Right ventricle myocardium superior (tissue), 1 donor: ENCODE measurements around the gene RASL10B. TPM values are rescaled to one million over a fixed set of nuclear protein-coding genes. Genes with fewer than 3 reads are reported as not detected.
A peak's percentile ranks its signal among the peaks of the same experiment; 100 is the strongest.

Source experiments
- ATAC-seq: fragments of 200-7000 bp; cut with Tn5 transposase; one replicate; pipeline ENCODE4 v1.9.1; 2020; ENCODE audit warnings: mild to moderate bottlenecking; ENCODE audit not compliant: poor library complexity
- DNase-seq: peaks from one replicate; pipeline ENCODE4 v3.0.0-alpha.2; 2020
- intact Hi-C: fragments of 100-400 bp; cut with DNase I; formaldehyde crosslinking; loops from one replicate; pipeline ENCODE4 v1.11.2; 2022
- total RNA-seq: library from RNA; stranded (reverse); fragmentation: NEBNext Ultra II Directional; extraction: Animal tissue kit (Norgen Biotek cat#: 25700); gene quantifications from one replicate; pipeline ENCODE4 v1.2.1, GENCODE V29; 2021
- donor health status: DM: no; HTN: yes; CAD: no; lungs with severe emphysema.

The RASL10B gene
- total RNA-seq, 1 donor from 2014 or later = 22.3 TPM

- intact Hi-C loops = no loop called here
- DNase-seq (no peak), ATAC-seq (no peak)
Measured at GRCh38 chr17:35778641-35779196, 47.3 kb downstream of the RASL10B start.

DNA sequence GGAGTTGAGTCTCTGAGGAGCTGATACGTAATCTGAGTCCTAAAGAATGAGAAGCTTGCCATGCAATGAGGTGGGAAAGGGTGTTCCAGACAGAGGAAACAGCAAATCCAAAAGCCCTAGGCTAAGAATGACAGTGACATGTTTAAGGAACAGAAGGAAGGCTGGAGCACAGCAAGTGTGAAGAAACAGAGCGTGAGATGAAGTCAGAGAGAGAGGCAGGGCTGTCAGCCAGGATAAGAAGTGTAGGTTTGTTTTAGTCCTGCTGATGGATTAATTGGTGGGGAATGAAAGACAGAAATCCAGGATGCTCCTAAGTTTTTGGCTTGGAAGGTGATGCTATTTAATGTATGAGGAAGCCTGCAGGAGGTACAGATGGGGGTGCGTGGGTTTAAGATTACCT is 49.5 kb downstream of the RASL10B start:
- no peak for DNase-seq
- no peak for ATAC-seq
- intact Hi-C loops = no loop called here

GRCh38 chr17:35784895-35785294 is 53.5 kb downstream of the RASL10B start:
- ATAC-seq = no peak
- intact Hi-C loops = no loop called here
- DNase-seq = no peak

GRCh38 chr17:35786941-35787432 is 55.5 kb downstream of the RASL10B start:
- ATAC-seq = no peak

DNA sequence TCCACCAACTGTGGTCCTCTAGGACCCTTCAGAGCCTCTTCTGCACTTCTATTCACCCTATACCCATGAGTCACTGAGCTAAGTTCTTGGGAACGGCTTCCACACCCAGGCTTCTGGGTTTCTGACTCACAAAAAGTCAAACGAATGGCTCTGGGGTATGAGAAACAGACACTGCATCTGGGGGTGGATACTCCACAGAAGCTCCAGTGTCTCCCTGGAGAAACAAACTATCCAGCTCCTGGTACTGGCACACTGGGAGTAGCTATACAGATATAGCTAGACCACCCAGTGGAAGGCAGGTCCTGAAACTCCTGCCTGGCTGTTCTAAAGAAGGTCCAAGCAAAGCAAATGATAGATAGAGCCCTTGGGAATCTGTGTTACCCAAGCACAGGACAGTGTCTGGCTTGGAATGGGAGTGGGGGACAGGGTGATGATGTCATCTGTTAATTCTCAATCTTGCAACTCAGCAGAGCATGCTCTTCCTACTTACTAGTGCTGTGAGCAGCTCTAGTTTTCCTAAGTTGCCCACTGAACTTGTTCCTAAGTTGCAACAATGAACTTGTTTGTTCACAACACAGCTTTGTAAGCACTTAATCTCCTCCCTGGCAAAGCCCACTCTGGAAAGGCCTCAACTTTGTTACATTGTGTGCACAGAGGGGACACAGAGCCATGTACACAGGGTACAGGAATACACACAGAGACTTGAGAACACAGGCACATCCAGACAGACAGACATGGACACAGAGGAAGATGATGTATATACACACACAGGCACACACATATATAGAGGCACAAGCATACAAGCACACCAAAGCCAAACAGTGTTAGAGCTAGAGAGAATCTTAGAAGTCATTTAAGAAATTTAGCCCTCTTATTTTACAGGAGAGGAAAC is 57.3 kb downstream of the RASL10B start:
- ATAC-seq (peak; percentile 56), DNase-seq (no peak)
- intact Hi-C loops = no loop called here

More at GRCh38 chr17:35786941-35787432, 55.5 kb downstream of the RASL10B start:
- intact Hi-C loops = no loop called here
- no peak for DNase-seq

DNA sequence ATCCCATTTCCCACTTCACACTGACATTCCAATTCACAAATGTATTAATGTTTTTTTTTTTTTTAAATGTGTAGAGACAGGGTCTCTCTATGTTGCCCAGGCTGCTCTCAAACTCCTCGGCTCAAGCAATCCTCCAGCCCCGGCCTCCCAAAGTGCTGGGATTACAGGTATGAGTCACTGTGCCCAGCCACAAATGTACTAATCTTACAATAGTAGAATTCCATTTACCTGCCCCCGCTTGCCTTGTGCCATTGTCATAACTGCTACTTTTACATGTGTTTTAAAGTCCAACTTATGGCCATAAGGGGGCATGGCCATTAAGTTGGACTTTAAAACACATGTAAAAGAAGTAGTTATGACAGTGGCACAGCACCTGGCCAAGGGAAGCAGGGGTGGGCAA is 59.4 kb downstream of the RASL10B start:
- intact Hi-C loops = no loop called here
- no peak for ATAC-seq
- DNase-seq = no peak

GRCh38 chr17:35791681-35792350 is 60.4 kb downstream of the RASL10B start:
- DNase-seq = no peak
- ATAC-seq = no peak
- intact Hi-C loops = no loop called here

Other genes starting within 250 kb of the RASL10B start
- 0.19 TPM for gene SLFN12L, start 194.0 kb upstream of the RASL10B start, total RNA-seq
- gene SLFN14, start 170.8 kb upstream of the RASL10B start, total RNA-seq = not detected
- gene PEX12, start 153.1 kb upstream of the RASL10B start, total RNA-seq = 7.0 TPM
- 112 TPM for gene AP2B1, start 144.3 kb upstream of the RASL10B start, total RNA-seq
- gene GAS2L2, start 21.6 kb downstream of the RASL10B start, total RNA-seq = 0.11 TPM
- not detected for gene C17orf50, start 29.2 kb downstream of the RASL10B start, total RNA-seq
- gene MMP28, start 64.0 kb downstream of the RASL10B start, total RNA-seq = 1.2 TPM
- gene TAF15, start 77.8 kb downstream of the RASL10B start, total RNA-seq = 94.8 TPM
- not detected for gene HEATR9, start 137.3 kb downstream of the RASL10B start, total RNA-seq
- 1.6 TPM for gene CCL5, start 148.7 kb downstream of the RASL10B start, total RNA-seq
- not detected for gene RDM1, start 199.1 kb downstream of the RASL10B start, total RNA-seq
- not detected for gene LYZL6, start 212.1 kb downstream of the RASL10B start, total RNA-seq
- gene CCL16, start 249.9 kb downstream of the RASL10B start, total RNA-seq = not detected